ENCODE measurements around the gene RSPO3. TPM values are rescaled to one million over a fixed set of nuclear protein-coding genes. Genes with fewer than 3 reads are reported as not detected.

The RSPO3 gene
- total and polyA plus RNA-seq, 2 of the 13 experiments (the other 11 are each of a cell fraction or from before 2014, with no cell fraction given): not detected

GRCh38 chr6:127199470-127199869, 81.0 kb downstream of the RSPO3 start (continued):
- TF ChIP-seq SIX4 (CRISPR knock-in tag; IDR thresholded peaks at IDR 0.05) (no peak), ZMYM3 (CRISPR knock-in tag; IDR thresholded peaks at IDR 0.05) (no peak), GTF2F1 (IDR thresholded peaks at IDR 0.05; ENCODE audit: low read length) (no peak), SIN3B (IDR thresholded peaks at IDR 0.05; ENCODE audit: low read length) (no peak), SIN3A (IDR thresholded peaks at IDR 0.05; ENCODE audit: borderline replicate concordance, low read depth, low read length) (no peak)

GRCh38 chr6:127200114-127200513, 81.6 kb downstream of the RSPO3 start:
- intact Hi-C loops (cut with micrococcal nuclease; ENCODE audit: unreplicated experiment) (no loop called here), in situ Hi-C loops (cut with HindIII; ENCODE audit: extremely low pct_ligation_motif_present, low pct_unique_long_range_greater_than_20kb) (no loop called here)
- no peaks in the 10 kb centered on the region for H3K79me2 ChIP-seq (ENCODE audit: insufficient read depth, low read length)
- FAIRE-seq (no peak), ATAC-seq (no peak), DNase-seq (ENCODE audit: low spot score) (no peak)
- no peak overlapping the region for H3K9ac ChIP-seq (ENCODE audit: insufficient read depth, low read depth, low read length)
- CTCF ChIA-PET (ENCODE audit: low intra/inter-chr PET ratio, low total read pairs): no interaction called here
- no peaks in the 10 kb centered on the region for H3K4me1 ChIP-seq (ENCODE audit: insufficient read depth, low read length)
- H3K27me3 ChIP-seq (ENCODE audit: control insufficient read depth in 1 of 2, insufficient read depth in 2 of 2, low read length in 2 of 2): no peaks in the 10 kb centered on the region
- H3K27ac ChIP-seq (ENCODE audit: extremely low read length, insufficient read depth, low read length): no peak overlapping the region
- TF ChIP-seq DNMT1 (CRISPR knock-in tag; IDR thresholded peaks at IDR 0.05) (no peak), CREB1 (IDR thresholded peaks at IDR 0.05) (no peak), CREB1 (CRISPR knock-in tag; IDR thresholded peaks at IDR 0.05) (no peak), SETDB1 (CRISPR knock-in tag; IDR thresholded peaks at IDR 0.05; ENCODE audit: borderline replicate concordance) (no peak), U2AF1 (optimal IDR thresholded peaks at IDR 0.05; ENCODE audit: low read depth, low read length) (no peak), FOXA1 (IDR thresholded peaks at IDR 0.05) (no peak), FOXA1 (CRISPR knock-in tag; IDR thresholded peaks at IDR 0.05) (no peak), ZNF12 (CRISPR knock-in tag; IDR thresholded peaks at IDR 0.05) (no peak), PHF8 (CRISPR knock-in tag; IDR thresholded peaks at IDR 0.05) (no peak), SATB2 (CRISPR knock-in tag; IDR thresholded peaks at IDR 0.05) (no peak), DR1 (CRISPR knock-in tag; IDR thresholded peaks at IDR 0.05) (no peak), ZNF124 (CRISPR knock-in tag; IDR thresholded peaks at IDR 0.05) (no peak)
- TF ChIP-seq, protein P1, sequence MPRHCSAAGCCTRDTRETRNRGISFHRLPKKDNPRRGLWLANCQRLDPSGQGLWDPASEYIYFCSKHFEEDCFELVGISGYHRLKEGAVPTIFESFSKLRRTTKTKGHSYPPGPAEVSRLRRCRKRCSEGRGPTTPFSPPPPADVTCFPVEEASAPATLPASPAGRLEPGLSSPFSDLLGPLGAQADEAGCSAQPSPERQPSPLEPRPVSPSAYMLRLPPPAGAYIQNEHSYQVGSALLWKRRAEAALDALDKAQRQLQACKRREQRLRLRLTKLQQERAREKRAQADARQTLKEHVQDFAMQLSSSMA (CRISPR knock-in tag; IDR thresholded peaks at IDR 0.05): no peak
- TF ChIP-seq, protein P2, sequence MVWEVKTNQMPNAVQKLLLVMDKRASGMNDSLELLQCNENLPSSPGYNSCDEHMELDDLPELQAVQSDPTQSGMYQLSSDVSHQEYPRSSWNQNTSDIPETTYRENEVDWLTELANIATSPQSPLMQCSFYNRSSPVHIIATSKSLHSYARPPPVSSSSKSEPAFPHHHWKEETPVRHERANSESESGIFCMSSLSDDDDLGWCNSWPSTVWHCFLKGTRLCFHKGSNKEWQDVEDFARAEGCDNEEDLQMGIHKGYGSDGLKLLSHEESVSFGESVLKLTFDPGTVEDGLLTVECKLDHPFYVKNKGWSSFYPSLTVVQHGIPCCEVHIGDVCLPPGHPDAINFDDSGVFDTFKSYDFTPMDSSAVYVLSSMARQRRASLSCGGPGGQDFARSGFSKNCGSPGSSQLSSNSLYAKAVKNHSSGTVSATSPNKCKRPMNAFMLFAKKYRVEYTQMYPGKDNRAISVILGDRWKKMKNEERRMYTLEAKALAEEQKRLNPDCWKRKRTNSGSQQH (CRISPR knock-in tag; IDR thresholded peaks at IDR 0.05; ENCODE audit: low read depth): no peak
- H3K9me3 ChIP-seq (ENCODE audit: low read length): no peaks in the 10 kb centered on the region
- no peak overlapping the region for H2AFZ ChIP-seq (ENCODE audit: low read length)
- 56% methylated on average over 8 of the region's 8 CpGs for WGBS (ENCODE audit: low lambda C conversion rate)
- POLR2A ChIA-PET: no interaction called here
- no peak overlapping the region for H3K4me2 ChIP-seq (ENCODE audit: low read depth, low read length)
- no peaks in the 10 kb centered on the region for H4K20me1 ChIP-seq (ENCODE audit: insufficient read depth, low read length)
- no peak overlapping the region for H3K4me3 ChIP-seq (replicated peaks in 1 of 3; ENCODE audit: insufficient read depth in 1 of 3, low read depth in 2 of 3, low read length in 3 of 3)
- BruUV-seq (replicated peaks): no TSS peak
- no peaks in the 10 kb centered on the region for H3K36me3 ChIP-seq (replicated peaks in 1 of 2; ENCODE audit: control insufficient read depth in 1 of 2, insufficient read depth in 2 of 2, low read length in 2 of 2)

Data from HepG2 (cell line).